Measurements from ENCODE around the gene MYBPHL.

The MYBPHL gene

DNA sequence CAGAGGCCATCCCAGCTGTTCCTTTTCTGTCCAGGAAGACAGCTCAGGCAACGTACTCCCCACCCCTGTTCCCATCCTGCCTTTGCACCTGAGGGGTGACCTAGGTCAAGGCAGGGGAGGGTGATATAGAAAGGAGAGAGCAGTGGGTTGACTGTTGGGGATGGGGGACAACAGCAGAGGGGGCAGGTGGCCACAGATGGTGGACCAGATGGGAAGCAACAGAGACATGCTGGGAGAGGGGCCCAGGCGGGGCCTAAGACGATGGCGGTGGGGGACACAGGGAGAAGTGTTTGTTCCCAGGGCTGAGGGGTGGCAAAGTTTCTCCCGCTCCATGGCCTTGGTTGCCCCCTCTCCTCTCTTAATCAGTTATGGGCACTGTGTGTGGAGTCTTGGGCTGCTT is 51.1 kb downstream of the MYBPHL start:
- TF ChIP-seq, protein P1, sequence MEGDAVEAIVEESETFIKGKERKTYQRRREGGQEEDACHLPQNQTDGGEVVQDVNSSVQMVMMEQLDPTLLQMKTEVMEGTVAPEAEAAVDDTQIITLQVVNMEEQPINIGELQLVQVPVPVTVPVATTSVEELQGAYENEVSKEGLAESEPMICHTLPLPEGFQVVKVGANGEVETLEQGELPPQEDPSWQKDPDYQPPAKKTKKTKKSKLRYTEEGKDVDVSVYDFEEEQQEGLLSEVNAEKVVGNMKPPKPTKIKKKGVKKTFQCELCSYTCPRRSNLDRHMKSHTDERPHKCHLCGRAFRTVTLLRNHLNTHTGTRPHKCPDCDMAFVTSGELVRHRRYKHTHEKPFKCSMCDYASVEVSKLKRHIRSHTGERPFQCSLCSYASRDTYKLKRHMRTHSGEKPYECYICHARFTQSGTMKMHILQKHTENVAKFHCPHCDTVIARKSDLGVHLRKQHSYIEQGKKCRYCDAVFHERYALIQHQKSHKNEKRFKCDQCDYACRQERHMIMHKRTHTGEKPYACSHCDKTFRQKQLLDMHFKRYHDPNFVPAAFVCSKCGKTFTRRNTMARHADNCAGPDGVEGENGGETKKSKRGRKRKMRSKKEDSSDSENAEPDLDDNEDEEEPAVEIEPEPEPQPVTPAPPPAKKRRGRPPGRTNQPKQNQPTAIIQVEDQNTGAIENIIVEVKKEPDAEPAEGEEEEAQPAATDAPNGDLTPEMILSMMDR (conservative IDR thresholded peaks at IDR 0.05; ENCODE audit: low read depth, low read length), result no peak
- no peaks in the 10 kb centered on the region for H4K20me1 ChIP-seq (ENCODE audit: insufficient read depth)
- H3K4me1 ChIP-seq (ENCODE audit: low read depth, poor library complexity, severe bottlenecking), result no peaks in the 10 kb centered on the region
- H3K36me3 ChIP-seq (ENCODE audit: insufficient read depth), result no peaks in the 10 kb centered on the region
- no peak overlapping the region for H3K9ac ChIP-seq
- no peak overlapping the region for H2AFZ ChIP-seq (ENCODE audit: low read depth)
- H3K27ac ChIP-seq, result no peak overlapping the region
- no peak overlapping the region for H3K4me2 ChIP-seq
- no peak overlapping the region for H3K4me3 ChIP-seq (IDR thresholded peaks at IDR 0.05; ENCODE audit: insufficient read depth, low read depth, low read length)
- H3K79me2 ChIP-seq (ENCODE audit: insufficient read depth, low read depth), result no peaks in the 10 kb centered on the region
- no peaks in the 10 kb centered on the region for H3K27me3 ChIP-seq (ENCODE audit: insufficient read depth, low read depth)

- Histone ChIP-seq H3K36me3 (ENCODE audit: insufficient read depth) (no peaks in the 10 kb centered on the region), H3K4me2 (no peak overlapping the region), H3K9ac (no peak overlapping the region), H3K4me1 (ENCODE audit: low read depth, poor library complexity, severe bottlenecking) (peaks cover 3% of the 10 kb centered on the region), H3K4me3 (IDR thresholded peaks at IDR 0.05; ENCODE audit: insufficient read depth, low read depth, low read length) (no peak overlapping the region), H3K27ac (no peak overlapping the region), H3K27me3 (ENCODE audit: insufficient read depth, low read depth) (no peaks in the 10 kb centered on the region), H2AFZ (ENCODE audit: low read depth) (no peak overlapping the region), H3K79me2 (ENCODE audit: insufficient read depth, low read depth) (no peaks in the 10 kb centered on the region), H4K20me1 (ENCODE audit: insufficient read depth) (no peaks in the 10 kb centered on the region)
- TF ChIP-seq, protein P1 (conservative IDR thresholded peaks at IDR 0.05; ENCODE audit: low read depth, low read length), result no peak
These were observed 51.6 kb downstream of the MYBPHL start for GRCh38 chr1:109255097-109255651.

DNA sequence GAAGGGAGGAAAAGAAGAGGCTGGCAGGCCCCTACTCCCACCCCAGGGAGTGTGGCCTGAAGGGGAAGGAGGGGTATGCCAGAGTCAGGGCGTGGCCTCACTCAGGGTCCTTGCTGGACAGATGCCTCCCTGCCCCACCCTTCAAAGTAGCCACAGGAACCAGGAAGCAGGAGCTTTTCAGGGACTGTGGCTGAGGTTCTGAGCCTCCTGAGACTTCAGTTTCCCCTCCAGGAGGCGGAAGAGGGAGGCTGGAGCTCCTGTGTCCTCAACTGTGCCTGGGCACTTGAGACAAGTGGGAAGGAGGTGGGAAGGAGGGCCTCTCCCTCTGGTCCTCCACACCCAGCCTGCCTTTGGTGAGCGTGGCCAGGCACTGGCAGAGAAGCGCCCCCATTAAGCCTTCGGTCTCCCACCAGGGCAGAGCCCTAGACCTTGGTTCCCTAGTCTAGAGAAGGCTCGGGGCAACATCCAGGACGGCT is 52.2 kb downstream of the MYBPHL start:
- TF ChIP-seq, protein P1 (conservative IDR thresholded peaks at IDR 0.05; ENCODE audit: low read depth, low read length), result no peak
- Histone ChIP-seq H3K36me3 (ENCODE audit: insufficient read depth) (no peaks in the 10 kb centered on the region), H3K79me2 (ENCODE audit: insufficient read depth, low read depth) (no peaks in the 10 kb centered on the region), H3K4me3 (IDR thresholded peaks at IDR 0.05; ENCODE audit: insufficient read depth, low read depth, low read length) (no peak overlapping the region), H4K20me1 (ENCODE audit: insufficient read depth) (no peaks in the 10 kb centered on the region), H3K9ac (no peak overlapping the region), H3K27me3 (ENCODE audit: insufficient read depth, low read depth) (no peaks in the 10 kb centered on the region), H3K4me2 (no peak overlapping the region), H3K27ac (no peak overlapping the region), H3K4me1 (ENCODE audit: low read depth, poor library complexity, severe bottlenecking) (peaks cover 4% of the 10 kb centered on the region), H2AFZ (ENCODE audit: low read depth) (no peak overlapping the region)

DNA sequence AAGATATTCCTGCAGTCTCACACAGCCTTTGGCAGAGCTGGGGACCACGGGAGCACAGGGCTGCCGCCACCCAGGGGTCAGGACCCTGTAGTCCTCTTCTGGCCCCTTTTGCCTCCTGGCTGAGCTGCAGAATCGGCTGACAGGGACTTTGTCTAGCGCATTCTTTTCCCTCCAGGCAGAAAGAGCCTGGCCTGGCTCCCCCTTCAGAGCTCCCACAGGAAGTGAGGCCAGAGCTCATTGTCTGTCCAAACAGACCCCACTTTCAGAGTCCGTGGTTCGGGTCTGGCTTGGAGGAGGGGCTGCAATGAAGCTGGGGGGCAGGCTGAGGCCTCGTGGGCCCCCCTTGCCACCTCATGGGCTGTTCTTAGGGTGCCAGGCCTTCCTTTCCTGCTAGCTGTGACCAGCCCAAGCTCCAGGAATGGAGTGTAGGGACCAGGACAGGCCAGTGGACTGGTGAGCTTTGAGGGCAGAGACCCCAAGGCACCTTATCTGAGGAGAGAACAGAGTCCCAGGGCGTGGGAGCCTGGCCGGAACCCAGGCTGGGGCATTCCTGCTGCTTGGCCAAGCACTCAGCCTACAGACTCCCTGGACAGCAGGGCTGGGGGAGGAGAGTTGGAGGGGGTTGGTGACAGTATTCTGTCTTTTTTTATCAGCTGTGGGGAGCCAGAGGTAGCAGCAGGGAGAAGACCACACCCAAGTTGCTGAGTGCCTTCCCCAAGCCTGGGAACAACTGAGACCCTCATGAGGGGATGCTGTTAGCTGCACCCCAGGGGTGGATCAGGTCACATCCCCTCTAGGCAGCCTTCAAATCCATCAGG is 52.8 kb downstream of the MYBPHL start:
- Histone ChIP-seq H3K27me3 (ENCODE audit: insufficient read depth, low read depth) (no peaks in the 10 kb centered on the region), H2AFZ (ENCODE audit: low read depth) (no peak overlapping the region), H4K20me1 (ENCODE audit: insufficient read depth) (no peaks in the 10 kb centered on the region), H3K27ac (no peak overlapping the region), H3K4me2 (no peak overlapping the region), H3K4me1 (ENCODE audit: low read depth, poor library complexity, severe bottlenecking) (peaks cover 7% of the 10 kb centered on the region), H3K9ac (no peak overlapping the region), H3K36me3 (ENCODE audit: insufficient read depth) (no peaks in the 10 kb centered on the region), H3K4me3 (IDR thresholded peaks at IDR 0.05; ENCODE audit: insufficient read depth, low read depth, low read length) (no peak overlapping the region), H3K79me2 (ENCODE audit: insufficient read depth, low read depth) (no peaks in the 10 kb centered on the region)
- TF ChIP-seq, protein P1 (conservative IDR thresholded peaks at IDR 0.05; ENCODE audit: low read depth, low read length), result no peak
